Neural cell (in vitro differentiated cells): Measurements from ENCODE around the gene MARK2. TPM values are rescaled to one million over a fixed set of nuclear protein-coding genes. Genes with fewer than 3 reads are reported as not detected.

ENCODE experiments used
- H2AFZ ChIP-seq: fragments of 200-600, 300-800 bp; sonication (generic), shearing (Covaris generic); 2 replicates; pipeline ENCODE4 v1.6.0; 2014; ENCODE audit warnings: low read depth, mild to moderate bottlenecking, antibody characterized with exemption, low read length, moderate library complexity
- H3F3A ChIP-seq: fragments of 200-600 bp; shearing (Covaris generic); 2 replicates; pipeline ENCODE4 v1.6.1; 2016; ENCODE audit warnings: mild to moderate bottlenecking, moderate library complexity, mixed read lengths, antibody characterized with exemption, low read length; ENCODE audit not compliant: insufficient read depth, poor library complexity, severe bottlenecking
- H3K27ac ChIP-seq: fragments of 200-600, 300-800 bp; sonication (generic), shearing (Covaris generic); 2 replicates; pipeline ENCODE4 v1.5.1; 2014; ENCODE audit warnings: mild to moderate bottlenecking, low read length, moderate library complexity
- H3K27me3 ChIP-seq: fragments of 300-800, 200-600 bp; sonication (generic), shearing (Covaris generic); 2 replicates; pipeline ENCODE4 v1.6.0; 2014; ENCODE audit warnings: mild to moderate bottlenecking, low read depth, low read length, moderate library complexity; ENCODE audit not compliant: insufficient read depth
- H3K36me3 ChIP-seq: fragments of 300-800, 200-600 bp; sonication (generic), shearing (Covaris generic); 2 replicates; pipeline ENCODE4 v1.5.1; 2014; ENCODE audit warnings: mild to moderate bottlenecking, antibody characterized with exemption, low read length, moderate library complexity; ENCODE audit not compliant: insufficient read depth
- H3K4me2 ChIP-seq: fragments of 300-800, 200-600 bp; sonication (generic), shearing (Covaris generic); 2 replicates; pipeline ENCODE4 v1.6.0; 2014; ENCODE audit warnings: mild to moderate bottlenecking, low read length
- H3K4me3 ChIP-seq: fragments of 300-800, 200-600 bp; sonication (generic), shearing (Covaris generic); 2 replicates; pipeline ENCODE4 v1.5.1; 2014; ENCODE audit warnings: mild to moderate bottlenecking, low read length, moderate library complexity
- H3K79me2 ChIP-seq: fragments of 200-600 bp; shearing (Covaris generic); replicated peaks from 2 replicates; pipeline ENCODE4 v1.6.0; 2014; ENCODE audit warnings: mild to moderate bottlenecking, low read length, moderate library complexity; ENCODE audit not compliant: insufficient read depth
- H3K9ac ChIP-seq: fragments of 300-800, 200-600 bp; sonication (generic), shearing (Covaris generic); 2 replicates; pipeline ENCODE4 v1.6.1; 2016; ENCODE audit warnings: mild to moderate bottlenecking, low read length, mixed read lengths
- H3K9me2 ChIP-seq: fragments of 200-600 bp; shearing (Covaris generic); 2 replicates; pipeline ENCODE4 v1.6.1; 2016; ENCODE audit warnings: mild to moderate bottlenecking, low read length, mixed read lengths; ENCODE audit not compliant: insufficient read depth
- H3K9me3 ChIP-seq: fragments of 200-600, 300-800 bp; sonication (generic), shearing (Covaris generic); 2 replicates; pipeline ENCODE4 v1.6.1; 2016; ENCODE audit warnings: mild to moderate bottlenecking, mixed run types, low read length, moderate library complexity, mixed read lengths
- H4K20me1 ChIP-seq: fragments of 200-600 bp; shearing (Covaris generic); 2 replicates; pipeline ENCODE4 v1.6.1; 2016; ENCODE audit warnings: mild to moderate bottlenecking, mixed run types; ENCODE audit not compliant: insufficient read depth
- EP300 ChIP-seq: fragments of 450-650 bp; conservative IDR thresholded peaks from 2 replicates; pipeline ENCODE4 v1.6.1; 2014; ENCODE audit warnings: antibody characterized with exemption, mild to moderate bottlenecking, moderate library complexity; ENCODE audit not compliant: poor library complexity, severe bottlenecking
- EZH2 ChIP-seq: fragments of 200-600, 300-800 bp; shearing (Covaris generic), sonication (generic); IDR thresholded peaks from 2 replicates; pipeline ENCODE4 v1.6.1; 2014; ENCODE audit warnings: antibody characterized with exemption, low read length, borderline replicate concordance, mild to moderate bottlenecking; ENCODE audit not compliant: insufficient read depth, poor library complexity, severe bottlenecking
- MXI1 ChIP-seq: fragments of 450-650 bp; conservative IDR thresholded peaks from 2 replicates; pipeline ENCODE4 v1.6.1; 2014; ENCODE audit warnings: antibody characterized with exemption, mild to moderate bottlenecking; ENCODE audit not compliant: poor library complexity, severe bottlenecking
- POLR2AphosphoS5 ChIP-seq: IDR thresholded peaks from 2 replicates; pipeline ENCODE4 v1.6.1; 2012
- RAD21 ChIP-seq: fragments of 450-650 bp; conservative IDR thresholded peaks from 2 replicates; pipeline ENCODE4 v1.6.1; 2014; ENCODE audit warnings: antibody characterized with exemption, mild to moderate bottlenecking, moderate library complexity
- SMC3 ChIP-seq: fragments of 450-650 bp; conservative IDR thresholded peaks from 2 replicates; pipeline ENCODE4 v1.6.1; 2014; ENCODE audit warnings: antibody characterized with exemption, mild to moderate bottlenecking, moderate library complexity; ENCODE audit not compliant: poor library complexity
- TAF1 ChIP-seq: IDR thresholded peaks from 2 replicates; pipeline ENCODE4 v1.6.1; 2012; ENCODE audit warnings: low read depth
- polyA plus RNA-seq: library from polyadenylated mRNA; depleted of rRNA; stranded (reverse); fragments of >200 nt; gene quantifications from 2 replicates; pipeline ENCODE4 v1.2.3, GENCODE V29; 2014
- TF ChIP-seq, protein P1 (sequence below): fragments of 450-650 bp; IDR thresholded peaks from 2 replicates; pipeline ENCODE4 v1.5.1; 2014; ENCODE audit warnings: antibody characterized with exemption, mild to moderate bottlenecking, moderate library complexity; ENCODE audit not compliant: poor library complexity, severe bottlenecking
- TF ChIP-seq, protein P2 (sequence below): IDR thresholded peaks from 2 replicates; pipeline ENCODE4 v1.6.1; 2012; ENCODE audit warnings: borderline replicate concordance

Gene MARK2
- polyA plus RNA-seq, 1 donor from 2014 or later, result 11.3 TPM

GRCh38 chr11:63896071-63896470 lies 57.2 kb downstream of the MARK2 start:
- H3K9me3 ChIP-seq, result no peaks in the 10 kb centered on the region
- no peaks in the 10 kb centered on the region for H3K27me3 ChIP-seq
- H2AFZ ChIP-seq, result no peak overlapping the region
- H4K20me1 ChIP-seq, result no peaks in the 10 kb centered on the region
- no peaks in the 10 kb centered on the region for H3F3A ChIP-seq
- H3K4me3 ChIP-seq, result no peak overlapping the region
- no peak overlapping the region for H3K9ac ChIP-seq
- H3K4me2 ChIP-seq, result no peak overlapping the region
- peaks cover 5% of the 10 kb centered on the region for H3K36me3 ChIP-seq
- no peak overlapping the region for H3K27ac ChIP-seq
- TF ChIP-seq RAD21 (no peak), POLR2AphosphoS5 (no peak), EP300 (no peak), TAF1 (no peak), EZH2 (no peak), MXI1 (no peak), SMC3 (no peak)
- TF ChIP-seq, protein P1, sequence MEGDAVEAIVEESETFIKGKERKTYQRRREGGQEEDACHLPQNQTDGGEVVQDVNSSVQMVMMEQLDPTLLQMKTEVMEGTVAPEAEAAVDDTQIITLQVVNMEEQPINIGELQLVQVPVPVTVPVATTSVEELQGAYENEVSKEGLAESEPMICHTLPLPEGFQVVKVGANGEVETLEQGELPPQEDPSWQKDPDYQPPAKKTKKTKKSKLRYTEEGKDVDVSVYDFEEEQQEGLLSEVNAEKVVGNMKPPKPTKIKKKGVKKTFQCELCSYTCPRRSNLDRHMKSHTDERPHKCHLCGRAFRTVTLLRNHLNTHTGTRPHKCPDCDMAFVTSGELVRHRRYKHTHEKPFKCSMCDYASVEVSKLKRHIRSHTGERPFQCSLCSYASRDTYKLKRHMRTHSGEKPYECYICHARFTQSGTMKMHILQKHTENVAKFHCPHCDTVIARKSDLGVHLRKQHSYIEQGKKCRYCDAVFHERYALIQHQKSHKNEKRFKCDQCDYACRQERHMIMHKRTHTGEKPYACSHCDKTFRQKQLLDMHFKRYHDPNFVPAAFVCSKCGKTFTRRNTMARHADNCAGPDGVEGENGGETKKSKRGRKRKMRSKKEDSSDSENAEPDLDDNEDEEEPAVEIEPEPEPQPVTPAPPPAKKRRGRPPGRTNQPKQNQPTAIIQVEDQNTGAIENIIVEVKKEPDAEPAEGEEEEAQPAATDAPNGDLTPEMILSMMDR, result no peak
- TF ChIP-seq, protein P2, sequence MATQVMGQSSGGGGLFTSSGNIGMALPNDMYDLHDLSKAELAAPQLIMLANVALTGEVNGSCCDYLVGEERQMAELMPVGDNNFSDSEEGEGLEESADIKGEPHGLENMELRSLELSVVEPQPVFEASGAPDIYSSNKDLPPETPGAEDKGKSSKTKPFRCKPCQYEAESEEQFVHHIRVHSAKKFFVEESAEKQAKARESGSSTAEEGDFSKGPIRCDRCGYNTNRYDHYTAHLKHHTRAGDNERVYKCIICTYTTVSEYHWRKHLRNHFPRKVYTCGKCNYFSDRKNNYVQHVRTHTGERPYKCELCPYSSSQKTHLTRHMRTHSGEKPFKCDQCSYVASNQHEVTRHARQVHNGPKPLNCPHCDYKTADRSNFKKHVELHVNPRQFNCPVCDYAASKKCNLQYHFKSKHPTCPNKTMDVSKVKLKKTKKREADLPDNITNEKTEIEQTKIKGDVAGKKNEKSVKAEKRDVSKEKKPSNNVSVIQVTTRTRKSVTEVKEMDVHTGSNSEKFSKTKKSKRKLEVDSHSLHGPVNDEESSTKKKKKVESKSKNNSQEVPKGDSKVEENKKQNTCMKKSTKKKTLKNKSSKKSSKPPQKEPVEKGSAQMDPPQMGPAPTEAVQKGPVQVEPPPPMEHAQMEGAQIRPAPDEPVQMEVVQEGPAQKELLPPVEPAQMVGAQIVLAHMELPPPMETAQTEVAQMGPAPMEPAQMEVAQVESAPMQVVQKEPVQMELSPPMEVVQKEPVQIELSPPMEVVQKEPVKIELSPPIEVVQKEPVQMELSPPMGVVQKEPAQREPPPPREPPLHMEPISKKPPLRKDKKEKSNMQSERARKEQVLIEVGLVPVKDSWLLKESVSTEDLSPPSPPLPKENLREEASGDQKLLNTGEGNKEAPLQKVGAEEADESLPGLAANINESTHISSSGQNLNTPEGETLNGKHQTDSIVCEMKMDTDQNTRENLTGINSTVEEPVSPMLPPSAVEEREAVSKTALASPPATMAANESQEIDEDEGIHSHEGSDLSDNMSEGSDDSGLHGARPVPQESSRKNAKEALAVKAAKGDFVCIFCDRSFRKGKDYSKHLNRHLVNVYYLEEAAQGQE, result no peak
- peaks cover 8% of the 10 kb centered on the region for H3K79me2 ChIP-seq
- no peaks in the 10 kb centered on the region for H3K9me2 ChIP-seq

DNA sequence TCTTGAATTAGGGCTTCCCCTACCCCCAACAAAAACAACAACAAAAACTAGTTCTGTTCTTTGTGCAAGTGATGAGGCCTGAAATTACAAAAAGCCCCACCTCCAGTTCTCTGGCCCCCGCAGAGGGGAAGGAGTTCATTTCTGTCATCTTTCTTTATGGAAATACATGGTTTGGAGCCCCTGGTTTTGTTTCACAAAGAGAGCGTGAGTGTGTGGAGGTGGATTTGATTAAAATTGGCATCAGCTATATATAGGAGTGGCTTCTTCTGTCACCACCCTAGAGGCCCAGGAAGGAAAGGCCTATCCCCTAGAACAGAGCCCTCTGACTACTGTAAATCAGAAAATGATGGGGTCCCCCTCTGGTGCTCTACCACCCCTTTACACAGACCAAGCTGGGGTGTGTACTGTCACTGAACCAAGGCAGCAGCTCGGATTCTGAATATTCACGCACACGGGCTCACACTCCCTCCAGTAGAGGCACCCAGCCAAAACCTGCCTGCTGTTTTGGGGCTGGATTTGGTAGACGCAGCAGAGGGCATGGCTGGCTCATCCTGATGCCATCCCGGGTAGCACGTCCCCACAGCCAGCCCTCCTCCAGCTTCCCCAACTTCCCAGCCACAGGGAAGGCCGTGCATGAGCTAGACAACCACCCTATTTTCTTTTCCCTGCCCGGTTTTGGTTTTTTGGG lies 58.7 kb downstream of the MARK2 start:
- H4K20me1 ChIP-seq, result no peaks in the 10 kb centered on the region
- peaks cover 5% of the 10 kb centered on the region for H3K36me3 ChIP-seq
- no peak overlapping the region for H3K4me3 ChIP-seq
- H3K27ac ChIP-seq, result no peak overlapping the region
- no peaks in the 10 kb centered on the region for H3F3A ChIP-seq
- no peaks in the 10 kb centered on the region for H3K9me2 ChIP-seq
- H3K4me2 ChIP-seq, result no peak overlapping the region
- no peaks in the 10 kb centered on the region for H3K27me3 ChIP-seq
- TF ChIP-seq POLR2AphosphoS5, result no peak
- TF ChIP-seq TAF1, result no peak
- no peak for TF ChIP-seq SMC3
- TF ChIP-seq EZH2, result no peak
- TF ChIP-seq MXI1, result no peak
- TF ChIP-seq, protein P2, result no peak
- TF ChIP-seq EP300, result no peak
- TF ChIP-seq RAD21, result no peak
- TF ChIP-seq, protein P1, result no peak
- no peaks in the 10 kb centered on the region for H3K9me3 ChIP-seq
- no peak overlapping the region for H2AFZ ChIP-seq
- no peak overlapping the region for H3K9ac ChIP-seq
- peaks cover 8% of the 10 kb centered on the region for H3K79me2 ChIP-seq
